Fibroblast of the conjunctiva (primary cell): Measurements from ENCODE around the gene MMP11.

ENCODE experiments used
- DNase-seq: peaks from one replicate; pipeline ENCODE4 v3.0.0-alpha.2; 2010; ENCODE audit warnings: low read depth

MMP11 gene

DNA sequence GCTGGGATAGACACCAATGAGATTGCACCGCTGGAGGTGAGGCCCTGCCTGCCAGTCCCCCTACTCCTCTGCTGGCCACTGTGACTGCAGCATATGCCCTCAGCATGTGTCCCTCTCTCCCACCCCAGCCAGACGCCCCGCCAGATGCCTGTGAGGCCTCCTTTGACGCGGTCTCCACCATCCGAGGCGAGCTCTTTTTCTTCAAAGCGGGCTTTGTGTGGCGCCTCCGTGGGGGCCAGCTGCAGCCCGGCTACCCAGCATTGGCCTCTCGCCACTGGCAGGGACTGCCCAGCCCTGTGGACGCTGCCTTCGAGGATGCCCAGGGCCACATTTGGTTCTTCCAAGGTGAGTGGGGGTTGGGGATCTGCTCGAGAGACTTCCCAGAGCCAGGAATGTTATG, 8.4 kb downstream of the MMP11 start:
- DNase-seq, result no peak

GRCh38 chr22:23781511-23782183, 9.0 kb downstream of the MMP11 start:
- DNase-seq, result peak; percentile 54

DNA sequence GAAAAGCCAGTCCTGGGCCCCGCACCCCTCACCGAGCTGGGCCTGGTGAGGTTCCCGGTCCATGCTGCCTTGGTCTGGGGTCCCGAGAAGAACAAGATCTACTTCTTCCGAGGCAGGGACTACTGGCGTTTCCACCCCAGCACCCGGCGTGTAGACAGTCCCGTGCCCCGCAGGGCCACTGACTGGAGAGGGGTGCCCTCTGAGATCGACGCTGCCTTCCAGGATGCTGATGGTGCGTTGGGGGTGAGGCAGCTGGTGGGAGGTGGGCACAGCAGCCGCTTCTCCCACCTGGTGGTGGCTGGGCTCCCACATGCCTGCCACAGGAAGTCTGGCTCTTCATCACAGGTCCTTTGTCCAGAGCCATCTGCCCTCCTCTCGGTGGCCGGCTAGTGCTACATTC, 9.6 kb downstream of the MMP11 start:
- no peak for DNase-seq

DNA sequence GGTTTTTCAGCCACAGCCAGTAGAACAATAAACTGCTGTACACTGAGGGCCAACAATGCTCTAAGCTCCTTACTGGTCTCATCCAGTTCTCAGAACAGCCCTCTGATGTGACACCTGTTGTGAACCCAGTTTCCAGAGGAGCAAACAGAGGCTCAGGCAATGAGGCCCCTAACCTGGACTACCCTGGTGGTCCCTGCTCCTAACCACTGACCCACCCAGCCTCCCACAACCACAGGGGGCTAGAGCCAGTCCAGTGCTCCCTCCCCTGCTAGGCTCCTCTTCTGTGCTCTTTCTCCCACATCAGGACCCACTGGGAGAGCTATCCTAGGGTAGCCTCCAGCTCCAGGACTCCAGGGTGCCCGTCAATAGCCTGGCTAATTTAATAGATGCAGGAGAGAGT, 10.1 kb downstream of the MMP11 start:
- no peak for DNase-seq

DNA sequence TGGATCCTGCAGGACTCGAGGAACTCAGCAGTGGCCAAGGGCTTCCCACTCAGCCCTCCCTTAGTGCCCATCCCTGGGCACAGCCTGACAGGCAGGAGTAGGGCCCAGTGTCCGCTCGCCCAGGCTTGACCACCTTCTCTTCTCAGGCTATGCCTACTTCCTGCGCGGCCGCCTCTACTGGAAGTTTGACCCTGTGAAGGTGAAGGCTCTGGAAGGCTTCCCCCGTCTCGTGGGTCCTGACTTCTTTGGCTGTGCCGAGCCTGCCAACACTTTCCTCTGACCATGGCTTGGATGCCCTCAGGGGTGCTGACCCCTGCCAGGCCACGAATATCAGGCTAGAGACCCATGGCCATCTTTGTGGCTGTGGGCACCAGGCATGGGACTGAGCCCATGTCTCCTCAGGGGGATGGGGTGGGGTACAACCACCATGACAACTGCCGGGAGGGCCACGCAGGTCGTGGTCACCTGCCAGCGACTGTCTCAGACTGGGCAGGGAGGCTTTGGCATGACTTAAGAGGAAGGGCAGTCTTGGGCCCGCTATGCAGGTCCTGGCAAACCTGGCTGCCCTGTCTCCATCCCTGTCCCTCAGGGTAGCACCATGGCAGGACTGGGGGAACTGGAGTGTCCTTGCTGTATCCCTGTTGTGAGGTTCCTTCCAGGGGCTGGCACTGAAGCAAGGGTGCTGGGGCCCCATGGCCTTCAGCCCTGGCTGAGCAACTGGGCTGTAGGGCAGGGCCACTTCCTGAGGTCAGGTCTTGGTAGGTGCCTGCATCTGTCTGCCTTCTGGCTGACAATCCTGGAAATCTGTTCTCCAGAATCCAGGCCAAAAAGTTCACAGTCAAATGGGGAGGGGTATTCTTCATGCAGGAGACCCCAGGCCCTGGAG, 10.9 kb downstream of the MMP11 start:
- DNase-seq, result no peak

DNA sequence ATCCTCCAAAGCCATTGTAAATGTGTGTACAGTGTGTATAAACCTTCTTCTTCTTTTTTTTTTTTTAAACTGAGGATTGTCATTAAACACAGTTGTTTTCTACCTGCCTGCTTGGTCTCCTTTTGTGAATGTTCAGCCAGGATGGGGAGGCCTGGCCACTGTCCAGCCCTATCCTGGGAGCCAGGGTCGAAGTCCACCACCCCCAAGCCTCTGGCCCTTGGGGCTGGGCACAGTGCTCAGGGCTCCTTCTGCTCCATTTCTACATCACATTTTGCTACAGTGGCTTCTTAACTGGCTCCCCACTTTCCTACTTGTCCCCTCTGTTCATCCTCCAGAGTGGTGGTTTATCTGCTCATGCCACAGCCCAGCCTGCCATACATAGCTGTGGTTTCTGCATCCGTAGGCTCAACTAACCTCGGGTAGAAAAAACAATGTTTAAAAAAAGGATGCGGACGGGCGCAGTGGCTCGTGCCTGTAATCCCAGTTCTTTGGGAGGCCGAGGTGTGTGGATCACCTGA, 11.6 kb downstream of the MMP11 start:
- no peak for DNase-seq

- DNase-seq, result no peak
Measured at GRCh38 chr22:23786261-23786710, 13.6 kb downstream of the MMP11 start.

DNA sequence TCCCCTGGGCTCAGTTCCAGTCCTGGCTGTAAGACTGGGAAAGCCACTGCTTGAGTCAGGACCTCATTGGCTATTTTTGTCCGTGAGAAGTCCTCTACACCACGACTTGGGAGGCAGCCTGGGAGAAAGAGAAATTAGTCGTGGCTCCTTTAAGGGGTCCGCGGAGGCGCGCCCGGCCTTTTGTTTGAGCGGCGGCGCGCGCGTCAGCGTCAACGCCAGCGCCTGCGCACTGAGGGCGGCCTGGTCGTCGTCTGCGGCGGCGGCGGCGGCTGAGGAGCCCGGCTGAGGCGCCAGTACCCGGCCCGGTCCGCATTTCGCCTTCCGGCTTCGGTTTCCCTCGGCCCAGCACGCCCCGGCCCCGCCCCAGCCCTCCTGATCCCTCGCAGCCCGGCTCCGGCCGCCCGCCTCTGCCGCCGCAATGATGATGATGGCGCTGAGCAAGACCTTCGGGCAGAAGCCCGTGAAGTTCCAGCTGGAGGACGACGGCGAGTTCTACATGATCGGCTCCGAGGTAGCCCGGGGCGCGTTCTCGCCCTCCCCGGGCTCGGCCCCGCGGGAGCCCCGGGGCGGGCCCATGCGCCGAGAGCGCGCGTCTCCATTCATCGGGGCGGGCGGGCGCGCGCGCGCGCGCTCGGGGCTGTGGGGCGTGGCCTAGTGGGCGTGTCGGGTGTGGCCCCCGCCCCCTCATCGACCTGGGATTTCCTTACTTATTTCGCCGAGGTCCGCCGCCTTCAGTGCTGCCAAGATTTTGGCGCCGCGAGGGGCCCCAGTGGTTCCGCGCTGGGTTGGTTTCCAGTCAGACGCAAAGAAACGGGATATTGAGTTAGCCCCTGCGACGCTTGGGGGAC, 14.3 kb downstream of the MMP11 start, which contains the start of gene SMARCB1:
Gene SMARCB1, plus strand, starts transcription at position 215 of the 848 bp plus-strand sequence. Its CDS starts 204 bp downstream, at position 419.
- DNase-seq, result peak; percentile 67

- no peak for DNase-seq
Measured at GRCh38 chr22:23787600-23787896, 14.9 kb downstream of the MMP11 start.

GRCh38 chr22:23787910-23788309, 15.3 kb downstream of the MMP11 start:
- DNase-seq, result no peak

DNA sequence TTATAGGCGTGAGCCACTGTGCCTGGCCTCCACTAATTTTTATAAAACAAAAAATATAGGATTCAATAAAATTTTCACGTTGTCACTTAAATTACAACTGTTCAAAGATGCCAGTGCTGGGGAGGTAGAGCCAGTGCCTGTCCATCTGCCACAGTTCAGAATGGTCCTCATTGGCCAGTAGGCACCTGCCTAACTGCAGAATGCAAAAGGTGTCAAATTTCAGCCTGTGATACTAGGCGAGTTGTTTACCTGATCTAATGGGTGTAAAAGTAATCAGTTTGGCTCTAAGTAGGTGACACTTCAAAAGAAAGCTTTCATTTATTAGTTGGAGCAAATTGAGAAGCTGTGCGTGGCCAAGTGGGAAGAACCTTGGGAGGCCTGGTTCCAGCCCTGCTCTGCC, 16.5 kb downstream of the MMP11 start:
- DNase-seq, result no peak

DNA sequence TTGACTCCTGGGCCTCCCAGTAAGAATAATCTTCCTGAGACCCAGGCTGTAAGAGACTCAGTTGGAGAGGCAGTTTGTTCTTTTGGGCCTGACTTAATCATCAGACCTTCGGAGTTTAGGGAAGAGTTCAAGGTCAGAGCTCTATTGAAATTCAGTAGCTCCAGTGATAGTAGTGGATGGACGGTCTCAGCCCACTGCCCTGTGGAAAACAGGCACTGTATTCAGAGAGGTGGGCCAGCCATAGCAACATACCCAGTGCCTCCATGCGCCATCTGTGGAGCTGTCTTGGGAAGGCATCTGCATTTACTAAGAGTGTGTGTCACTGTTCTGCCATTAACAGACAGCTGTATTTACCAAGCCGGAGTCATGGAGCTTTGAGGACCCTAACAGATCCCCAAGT, 17.0 kb downstream of the MMP11 start:
- DNase-seq, result no peak

GRCh38 chr22:23790819-23791737, 18.4 kb downstream of the MMP11 start:
- peak; percentile 63 for DNase-seq

- no peak for DNase-seq
Measured at GRCh38 chr22:23791738-23792645, 19.3 kb downstream of the MMP11 start.

- no peak for DNase-seq
Measured at GRCh38 chr22:23793326-23793725, 20.7 kb downstream of the MMP11 start.

DNA sequence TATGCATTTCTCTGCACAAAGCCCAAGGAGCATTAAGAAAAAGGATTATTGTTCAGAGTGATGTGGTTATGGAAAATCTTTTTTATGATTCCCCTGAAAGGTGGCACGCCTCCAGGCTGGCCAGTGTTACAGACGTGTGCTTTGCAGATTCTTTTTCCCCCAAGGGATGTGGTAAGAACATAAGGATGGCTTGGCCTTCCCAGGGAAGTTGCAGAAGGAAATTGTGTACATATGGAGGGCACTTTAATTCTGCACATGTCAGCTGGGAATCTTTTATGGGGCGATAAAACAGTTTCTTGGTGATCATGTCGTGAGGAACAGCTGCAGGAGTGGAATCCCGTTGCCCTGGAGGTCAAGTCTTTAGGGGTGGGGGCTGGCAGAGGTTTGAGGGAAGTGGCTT, 23.8 kb downstream of the MMP11 start:
- DNase-seq, result no peak

- DNase-seq, result no peak
Measured at GRCh38 chr22:23800297-23801237, 27.9 kb downstream of the MMP11 start.

DNA sequence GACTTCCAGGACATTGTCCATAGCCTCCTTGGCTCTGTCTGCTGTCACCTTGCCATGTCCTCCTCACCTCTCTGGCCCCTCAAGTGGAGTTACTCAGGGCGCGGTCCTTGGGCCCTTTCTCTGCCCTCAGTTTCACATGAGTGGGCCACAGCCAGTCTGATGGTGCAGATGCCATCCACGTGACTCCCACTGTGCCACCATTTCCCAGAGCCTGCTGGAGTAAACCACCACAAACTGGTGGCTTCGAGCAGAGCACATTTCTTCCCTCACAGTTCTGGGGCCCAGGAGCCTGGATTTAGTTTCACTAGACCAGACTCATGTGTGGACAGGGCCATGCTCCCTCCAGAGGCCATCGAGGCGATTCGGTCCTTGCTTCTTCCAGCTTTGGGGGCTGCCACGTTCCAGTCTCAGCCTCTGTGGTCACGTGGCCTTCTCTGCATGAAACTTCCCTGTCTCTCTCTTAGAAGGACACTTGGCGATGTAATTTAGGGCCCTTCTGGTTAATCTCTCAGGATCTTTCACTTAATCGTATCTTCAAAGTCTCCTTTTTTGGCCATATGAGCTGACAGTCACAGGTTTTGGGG, 28.7 kb downstream of the MMP11 start:
- no peak for DNase-seq
